Natural killer cell treated with Interleukin-12 subunit alpha and Interleukin-12 subunit beta and Interleukin-15 and Interleukin-18, amount 100 ng/mL, for 72 hours (primary cell): ENCODE measurements around the gene INPP5E. TPM values are rescaled to one million over a fixed set of nuclear protein-coding genes. Genes with fewer than 3 reads are reported as not detected.

Experiments used
- ATAC-seq, 2 donors: fragments of 150-1000 bp; cut with Tn5 transposase in 1 of 2; sonication (Bioruptor Pico), chemical (Tn5 transposase) in 1 of 2; 2 replicates each; pipeline ENCODE4 v1.10.0; 2021
- DNase-seq: peaks from one replicate; pipeline ENCODE4 v3.0.0; 2022; ENCODE audit warnings: low spot score
- H3K27ac Mint-ChIP-seq, 2 donors: 1 replicate in 1 of 2; 2 replicates in 1 of 2; pipeline ENCODE4 v1.8.0; 2022; ENCODE audit warnings: mixed read lengths in 2 of 2, mild to moderate bottlenecking in 1 of 2, moderate library complexity in 1 of 2
- H3K27me3 Mint-ChIP-seq, 2 donors: 1 replicate in 1 of 2; 2 replicates in 1 of 2; pipeline ENCODE4 v1.8.0; 2022; ENCODE audit warnings: mixed read lengths in 2 of 2
- H3K36me3 Mint-ChIP-seq: one replicate; pipeline ENCODE4 v1.8.0; 2022; ENCODE audit warnings: mixed read lengths
- H3K4me1 Mint-ChIP-seq, 2 donors: 1 replicate in 1 of 2; 2 replicates in 1 of 2; pipeline ENCODE4 v1.8.0; 2022; ENCODE audit warnings: low read depth in 2 of 2, mixed read lengths in 2 of 2, mild to moderate bottlenecking in 1 of 2
- H3K4me3 Mint-ChIP-seq: one replicate; pipeline ENCODE4 v1.8.0; 2022; ENCODE audit warnings: mixed read lengths
- H3K9me3 Mint-ChIP-seq: 2 replicates; pipeline ENCODE4 v1.8.0; 2022; ENCODE audit warnings: mixed read lengths
- total RNA-seq, 2 donors: library from RNA; stranded (reverse); gene quantifications; one replicate each; pipeline ENCODE4 v1.2.3, GENCODE V29; 2022

Gene INPP5E, protein sequence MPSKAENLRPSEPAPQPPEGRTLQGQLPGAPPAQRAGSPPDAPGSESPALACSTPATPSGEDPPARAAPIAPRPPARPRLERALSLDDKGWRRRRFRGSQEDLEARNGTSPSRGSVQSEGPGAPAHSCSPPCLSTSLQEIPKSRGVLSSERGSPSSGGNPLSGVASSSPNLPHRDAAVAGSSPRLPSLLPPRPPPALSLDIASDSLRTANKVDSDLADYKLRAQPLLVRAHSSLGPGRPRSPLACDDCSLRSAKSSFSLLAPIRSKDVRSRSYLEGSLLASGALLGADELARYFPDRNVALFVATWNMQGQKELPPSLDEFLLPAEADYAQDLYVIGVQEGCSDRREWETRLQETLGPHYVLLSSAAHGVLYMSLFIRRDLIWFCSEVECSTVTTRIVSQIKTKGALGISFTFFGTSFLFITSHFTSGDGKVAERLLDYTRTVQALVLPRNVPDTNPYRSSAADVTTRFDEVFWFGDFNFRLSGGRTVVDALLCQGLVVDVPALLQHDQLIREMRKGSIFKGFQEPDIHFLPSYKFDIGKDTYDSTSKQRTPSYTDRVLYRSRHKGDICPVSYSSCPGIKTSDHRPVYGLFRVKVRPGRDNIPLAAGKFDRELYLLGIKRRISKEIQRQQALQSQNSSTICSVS
- total RNA-seq, result 10 to 100 TPM; 10.4 to 18.1 TPM

DNA sequence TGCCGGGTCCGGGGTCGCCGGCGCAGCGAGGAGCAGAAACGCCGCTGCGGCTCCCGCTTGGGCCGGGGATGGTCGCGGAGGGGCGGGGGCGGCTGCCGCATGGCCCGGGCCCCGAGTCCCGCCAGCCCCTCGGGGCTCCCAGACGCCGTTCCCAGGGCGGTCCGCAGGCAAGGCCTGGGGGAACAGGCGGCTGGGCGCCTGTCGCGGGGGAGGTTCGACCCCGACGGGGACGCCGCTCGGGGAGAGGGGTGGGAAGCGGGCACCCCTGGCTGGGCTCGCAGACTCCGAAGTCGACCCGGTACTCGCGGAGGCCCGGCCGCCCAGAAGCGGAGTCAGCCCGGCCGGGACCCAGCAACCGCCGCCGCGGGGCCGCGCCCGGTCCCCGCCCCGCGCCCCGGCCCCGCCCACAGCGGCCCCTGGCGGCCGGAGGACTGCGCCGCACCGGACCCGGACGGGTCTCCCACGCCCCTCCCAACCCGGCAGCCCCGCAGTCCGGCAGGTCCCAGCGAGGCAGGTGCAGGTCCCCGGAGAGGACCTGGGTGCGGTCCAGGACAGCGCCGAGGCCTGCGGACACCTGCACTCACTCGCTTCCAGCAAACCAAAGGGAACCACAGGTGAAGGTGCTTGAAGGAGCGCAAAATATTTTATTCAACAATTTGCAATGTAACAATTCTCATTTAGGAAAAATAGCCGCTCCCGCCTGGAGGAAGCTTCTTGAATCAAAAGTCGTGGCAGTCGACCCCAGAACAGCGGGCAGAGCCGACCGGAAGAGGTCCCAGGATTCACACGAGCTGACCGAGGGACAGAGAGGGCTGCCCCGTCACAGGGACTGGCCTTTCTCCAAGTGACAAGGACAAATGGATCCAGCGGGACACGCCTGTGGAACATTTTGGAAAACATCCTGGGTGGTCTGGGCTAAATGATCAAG lies at the start of gene INPP5E:
Gene INPP5E (minus strand): TSS at position 365 of the 928 bp plus-strand sequence. CDS start 426 bp downstream, outside the sequence.
- H3K27ac Mint-ChIP-seq, result no peak within 1 kb of the TSS
- H3K36me3 Mint-ChIP-seq, result peaks cover 12% of the 10 kb centered on the region
- DNase-seq, result peak; percentile 83
- peak; percentile 91 to 94 for ATAC-seq
- no peaks in the 10 kb centered on the region for H3K9me3 Mint-ChIP-seq
- peaks cover 11 to 18% of the 10 kb centered on the region in 2 donors for H3K4me1 Mint-ChIP-seq
- peak within 1 kb of the TSS; percentile 79 for H3K4me3 Mint-ChIP-seq
- H3K27me3 Mint-ChIP-seq, result no peaks in the 10 kb centered on the region

DNA sequence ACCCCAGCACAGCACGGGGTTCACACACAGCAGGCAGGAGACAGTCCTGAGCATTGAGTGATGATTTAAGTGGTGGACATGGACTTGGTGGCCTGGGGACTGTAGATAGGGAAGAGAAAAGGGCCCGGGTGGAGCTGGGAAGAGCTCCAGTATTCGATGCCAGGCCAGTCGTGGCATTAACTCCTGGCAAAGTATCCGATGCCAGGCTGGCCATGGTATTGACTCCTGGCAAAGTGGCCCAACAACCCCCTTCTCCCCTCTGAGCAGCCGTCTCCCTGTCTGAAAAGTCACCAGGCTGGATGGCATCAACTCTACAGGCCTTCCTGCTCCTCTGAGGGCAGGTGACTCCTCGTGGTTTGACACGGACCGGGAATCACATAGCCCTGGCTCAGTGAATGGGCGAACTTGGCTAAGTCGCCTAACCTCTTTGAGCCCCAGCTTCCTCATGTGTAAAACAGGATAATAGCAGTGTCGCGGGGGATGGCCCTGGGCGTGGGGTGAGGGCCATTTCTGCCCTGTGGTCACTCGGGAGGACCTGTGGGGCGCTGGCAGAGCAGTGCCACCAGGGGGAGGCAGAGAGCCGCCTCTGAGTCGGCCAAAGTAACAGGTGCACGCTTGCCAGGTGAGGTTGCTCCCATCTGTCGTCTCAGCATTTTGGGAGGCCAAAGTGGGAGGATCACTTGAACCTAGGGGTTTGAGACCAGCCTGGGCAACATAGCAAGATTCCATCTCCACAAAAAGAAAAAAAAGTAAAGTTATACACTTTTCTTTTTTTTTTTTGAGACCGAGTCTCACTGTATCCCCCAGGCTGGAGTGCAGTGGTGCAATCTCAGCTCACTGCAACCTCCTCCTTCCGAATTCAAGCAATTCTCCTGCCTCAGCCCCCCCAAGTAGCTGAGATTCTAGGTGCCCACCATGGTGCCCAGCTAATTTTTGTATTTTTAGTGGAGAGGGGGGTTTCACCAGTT lies 48.9 kb upstream of the INPP5E start:
- DNase-seq, result peak; percentile 78
- H3K4me3 Mint-ChIP-seq, result no peak overlapping the region
- no peaks in the 10 kb centered on the region for H3K9me3 Mint-ChIP-seq
- H3K4me1 Mint-ChIP-seq, result peaks cover 5 to 9% of the 10 kb centered on the region in 2 donors
- H3K27me3 Mint-ChIP-seq, result no peaks in the 10 kb centered on the region
- ATAC-seq, result no peak
- H3K36me3 Mint-ChIP-seq, result no peaks in the 10 kb centered on the region
- H3K27ac Mint-ChIP-seq, result no peak overlapping the region

DNA sequence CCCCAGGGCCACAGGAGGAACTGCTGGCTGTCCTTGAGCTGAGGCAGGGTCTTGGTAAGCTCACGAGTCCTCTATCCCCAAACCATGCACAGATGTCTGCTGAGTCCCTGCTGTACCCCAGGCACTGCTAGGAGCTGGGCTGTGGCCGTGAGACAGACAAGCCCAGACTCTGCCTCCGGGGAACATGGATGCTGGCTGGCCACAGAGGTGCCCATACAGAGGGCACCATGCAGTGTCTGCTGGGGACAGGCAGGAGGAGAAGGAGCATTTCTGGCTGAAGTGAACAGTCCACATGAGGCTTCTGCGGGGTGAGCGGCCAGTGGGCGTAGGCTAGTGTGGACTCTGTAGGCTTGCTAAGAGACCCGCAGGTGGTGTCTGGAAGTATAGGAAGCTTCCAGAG lies 48.0 kb upstream of the INPP5E start:
- DNase-seq (no peak), ATAC-seq (no peak)
- Mint-ChIP-seq H3K9me3 (no peaks in the 10 kb centered on the region), H3K4me3 (no peak overlapping the region), H3K27me3 (no peaks in the 10 kb centered on the region), H3K36me3 (no peaks in the 10 kb centered on the region), H3K4me1 (peaks cover 5 to 9% of the 10 kb centered on the region in 2 donors), H3K27ac (no peak overlapping the region)

DNA sequence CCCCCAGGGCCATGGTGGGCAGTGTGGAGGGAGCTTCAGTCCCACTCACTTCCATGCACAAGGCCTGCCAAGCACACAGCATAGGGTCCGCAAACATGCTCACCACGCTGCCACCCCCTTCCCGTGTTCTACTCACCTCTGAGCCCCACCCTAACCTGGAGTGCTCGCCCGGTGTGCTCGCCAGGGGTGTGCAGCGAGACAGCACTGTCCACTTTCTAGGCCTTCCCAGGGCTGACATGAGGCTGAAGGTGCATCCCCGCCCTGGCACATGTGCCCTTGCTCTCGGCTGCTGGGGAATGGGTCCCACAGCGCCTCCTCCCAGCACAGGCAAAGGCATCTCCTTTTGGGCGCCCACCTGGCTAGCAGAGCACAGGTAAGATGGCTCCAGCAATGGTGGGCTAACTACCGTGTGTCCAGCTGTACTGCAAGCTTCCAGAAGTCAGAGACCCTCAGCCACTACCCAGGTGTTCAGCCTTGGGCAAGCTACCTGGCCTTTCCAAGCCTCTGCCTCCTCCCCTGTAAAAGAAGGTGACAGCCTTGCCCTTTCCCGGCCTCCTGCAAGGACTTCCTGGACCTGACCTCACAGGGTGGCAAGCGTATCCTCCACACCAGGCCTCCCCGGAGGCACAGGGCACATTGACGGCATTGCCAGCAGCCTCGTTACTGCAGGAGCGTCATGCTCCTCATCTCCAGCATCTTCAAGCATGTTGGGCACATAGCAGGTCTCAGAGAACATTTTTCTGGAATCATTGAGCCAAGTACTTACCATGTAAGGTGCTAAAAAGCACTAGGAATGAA lies 47.4 kb upstream of the INPP5E start:
- Mint-ChIP-seq H3K4me3 (no peak overlapping the region), H3K36me3 (peaks cover 6% of the 10 kb centered on the region), H3K4me1 (peaks cover 9 to 13% of the 10 kb centered on the region in 2 donors)

DNA sequence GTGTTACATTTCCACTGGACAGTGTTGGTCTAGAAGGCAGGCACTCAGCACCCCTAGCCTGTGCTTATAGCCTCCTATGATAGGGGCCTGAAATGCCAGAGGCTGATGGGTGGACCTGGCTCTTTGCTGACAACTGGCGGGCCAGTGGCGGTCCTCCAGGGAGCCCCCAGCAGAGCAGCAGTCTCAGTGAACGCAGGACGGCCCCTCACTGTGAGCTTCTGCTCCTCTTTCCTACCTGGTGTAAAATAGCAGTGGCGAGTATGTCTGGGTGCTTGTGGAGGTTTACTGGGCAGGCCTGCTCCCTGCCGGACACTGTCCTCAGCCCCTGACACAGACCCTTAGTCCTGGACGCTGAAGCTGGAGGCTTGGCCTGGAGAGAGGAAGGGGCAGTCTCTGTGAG lies 46.5 kb upstream of the INPP5E start:
- no peak for ATAC-seq
- H3K36me3 Mint-ChIP-seq, result peaks cover 9% of the 10 kb centered on the region
- H3K27me3 Mint-ChIP-seq, result no peaks in the 10 kb centered on the region
- no peaks in the 10 kb centered on the region for H3K9me3 Mint-ChIP-seq
- H3K27ac Mint-ChIP-seq, result no peak overlapping the region
- no peak for DNase-seq
- no peak overlapping the region for H3K4me3 Mint-ChIP-seq
- H3K4me1 Mint-ChIP-seq, result peaks cover 17 to 20% of the 10 kb centered on the region in 2 donors

More for the DNA sequence above, 47.4 kb upstream of the INPP5E start:
- Mint-ChIP-seq H3K27me3 (no peaks in the 10 kb centered on the region), H3K27ac (no peak overlapping the region), H3K9me3 (no peaks in the 10 kb centered on the region)
- no peak for DNase-seq
- no peak for ATAC-seq

DNA sequence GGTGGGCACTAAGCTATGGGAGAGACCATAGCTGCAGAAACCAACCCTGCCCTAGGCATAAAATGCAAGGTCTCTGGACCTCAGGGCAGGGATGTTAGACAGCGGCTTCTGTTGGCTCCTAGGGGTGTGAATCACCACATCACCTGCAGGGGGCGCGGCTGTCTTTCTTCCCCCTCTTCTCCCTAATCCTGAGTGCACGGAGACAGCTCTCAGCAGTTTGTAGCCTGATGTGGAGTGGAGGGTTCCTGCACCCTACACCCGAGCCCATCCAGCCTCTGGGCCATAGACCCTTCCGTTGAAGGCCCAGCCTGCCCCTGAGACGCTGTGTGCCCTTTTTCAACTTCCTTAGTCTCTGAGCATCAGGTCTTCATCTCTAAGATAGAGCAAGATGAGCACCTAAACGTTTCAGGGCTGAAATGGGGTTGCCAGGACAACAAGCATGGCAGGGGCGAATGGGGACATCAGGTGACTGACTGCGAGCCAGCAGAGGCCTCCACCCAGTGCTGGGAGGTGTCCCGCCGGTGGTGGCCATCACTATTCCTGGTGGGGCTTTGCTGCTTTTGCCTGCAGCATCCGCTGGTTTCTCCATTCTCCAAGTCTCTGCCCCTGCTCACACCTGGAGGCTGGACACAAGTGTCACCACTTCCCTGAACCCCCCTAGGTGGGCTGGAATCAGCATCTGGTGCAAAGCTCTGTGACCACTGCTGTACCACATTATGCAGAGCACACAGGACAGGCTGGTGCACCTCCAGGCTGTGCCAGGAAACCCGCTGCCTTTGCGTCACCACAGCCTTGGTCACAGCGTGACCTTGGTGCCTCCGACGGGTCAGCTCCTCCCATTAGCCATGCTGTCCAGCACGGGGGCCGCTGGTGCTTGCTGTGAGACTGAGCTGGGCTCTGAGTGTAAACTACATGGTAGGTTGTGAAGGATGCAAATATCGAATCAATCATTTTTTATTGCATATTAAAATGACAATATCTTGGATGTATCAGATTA lies 45.7 kb upstream of the INPP5E start:
- Mint-ChIP-seq H3K9me3 (no peaks in the 10 kb centered on the region), H3K27ac (peak overlapping the region in 1 of 2 donors; percentile 57), H3K4me1 (peaks cover 17 to 20% of the 10 kb centered on the region in 2 donors), H3K27me3 (no peaks in the 10 kb centered on the region), H3K4me3 (peak overlapping the region; percentile 56), H3K36me3 (peaks cover 9% of the 10 kb centered on the region)
- peak; percentile 84 for DNase-seq
- ATAC-seq, result no peak

DNA sequence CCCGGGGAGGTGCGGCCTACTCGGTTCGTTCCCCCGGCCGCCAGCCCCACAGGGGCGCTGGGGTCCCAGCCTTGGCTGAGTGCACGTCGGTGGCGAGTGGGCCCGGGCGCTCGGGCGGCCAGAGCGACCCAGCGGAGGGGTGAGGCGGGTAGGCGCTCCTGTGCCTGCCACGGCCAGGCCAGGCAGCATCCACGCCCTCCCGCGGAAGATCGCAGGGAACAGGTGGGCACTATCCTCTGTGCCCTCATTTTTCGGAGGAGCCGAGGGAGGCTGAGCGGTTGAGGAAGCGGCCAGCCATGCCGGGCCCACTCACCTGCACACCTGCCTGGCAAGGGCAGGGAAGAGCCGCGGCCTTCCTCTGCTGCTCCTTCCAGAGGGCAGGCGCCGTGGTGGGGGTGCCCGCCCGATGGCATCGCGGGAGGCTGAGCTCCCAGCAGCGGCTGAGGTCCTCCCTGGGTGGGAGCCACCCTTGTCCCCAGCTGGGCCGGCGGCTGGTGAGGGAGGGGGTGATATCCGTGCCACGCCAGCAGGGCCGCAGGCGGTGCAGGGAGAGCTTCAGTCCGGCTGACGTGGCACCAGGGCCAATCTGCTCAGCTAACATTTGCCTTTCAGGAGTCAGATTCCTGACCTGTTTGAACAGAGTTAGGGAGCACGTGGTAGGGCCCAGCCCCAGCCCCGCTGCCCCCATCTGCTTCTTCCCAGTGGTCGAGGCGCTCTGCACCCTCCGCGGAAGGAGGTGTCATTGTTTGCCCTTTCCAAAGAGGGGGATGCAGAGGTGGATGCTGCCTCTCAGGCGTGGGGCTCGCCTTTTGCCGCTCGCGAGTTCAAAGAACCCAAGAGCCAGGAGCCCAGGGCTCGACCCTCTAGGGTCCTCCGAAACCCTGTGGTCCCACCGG lies 44.8 kb upstream of the INPP5E start:
- peak overlapping the region in 1 of 2 donors; percentile 57 for H3K27ac Mint-ChIP-seq
- H3K4me3 Mint-ChIP-seq, result peak overlapping the region; percentile 56
- DNase-seq (no peak), ATAC-seq (no peak)
- peaks cover 20 to 26% of the 10 kb centered on the region in 2 donors for H3K4me1 Mint-ChIP-seq
- no peaks in the 10 kb centered on the region for H3K27me3 Mint-ChIP-seq
- H3K36me3 Mint-ChIP-seq, result peaks cover 9% of the 10 kb centered on the region
- no peaks in the 10 kb centered on the region for H3K9me3 Mint-ChIP-seq

DNA sequence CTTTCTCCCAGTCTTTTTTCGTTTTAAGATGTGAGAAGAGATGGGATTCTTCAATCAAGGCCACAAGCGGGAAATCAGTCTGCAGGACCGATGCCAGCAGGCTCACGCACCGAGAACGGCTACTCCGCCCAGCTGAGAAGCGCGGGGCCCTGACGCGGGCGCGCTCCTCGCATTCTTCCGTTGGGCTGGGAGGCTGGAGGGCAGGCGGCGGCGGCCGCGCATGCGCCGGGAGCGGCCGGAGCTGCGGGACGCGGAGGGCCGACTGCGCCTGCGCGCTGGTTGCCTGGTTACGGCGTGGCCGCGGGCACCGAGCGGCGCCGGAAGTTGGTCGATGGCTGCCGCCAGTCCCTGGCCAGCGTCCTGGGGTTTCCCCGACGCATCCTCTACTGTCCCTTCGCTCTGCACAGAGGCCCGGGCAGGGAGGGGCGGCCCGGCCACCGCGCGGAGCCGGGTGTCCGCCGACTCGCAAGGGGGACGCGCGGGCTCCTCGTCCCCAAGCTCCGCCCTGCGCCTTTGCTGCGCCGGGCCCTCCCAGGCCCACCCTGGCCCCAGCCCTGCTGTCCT lies 44.0 kb upstream of the INPP5E start:
- H3K27ac Mint-ChIP-seq, result peak overlapping the region; percentile 95 to 96
- DNase-seq (peak; percentile 98), ATAC-seq (peak; percentile 78 to 85)
- H3K4me3 Mint-ChIP-seq, result peak overlapping the region; percentile 96
- no peaks in the 10 kb centered on the region for H3K27me3 Mint-ChIP-seq
- no peaks in the 10 kb centered on the region for H3K9me3 Mint-ChIP-seq
- peaks cover 22 to 26% of the 10 kb centered on the region in 2 donors for H3K4me1 Mint-ChIP-seq
- peaks cover 9% of the 10 kb centered on the region for H3K36me3 Mint-ChIP-seq

DNA sequence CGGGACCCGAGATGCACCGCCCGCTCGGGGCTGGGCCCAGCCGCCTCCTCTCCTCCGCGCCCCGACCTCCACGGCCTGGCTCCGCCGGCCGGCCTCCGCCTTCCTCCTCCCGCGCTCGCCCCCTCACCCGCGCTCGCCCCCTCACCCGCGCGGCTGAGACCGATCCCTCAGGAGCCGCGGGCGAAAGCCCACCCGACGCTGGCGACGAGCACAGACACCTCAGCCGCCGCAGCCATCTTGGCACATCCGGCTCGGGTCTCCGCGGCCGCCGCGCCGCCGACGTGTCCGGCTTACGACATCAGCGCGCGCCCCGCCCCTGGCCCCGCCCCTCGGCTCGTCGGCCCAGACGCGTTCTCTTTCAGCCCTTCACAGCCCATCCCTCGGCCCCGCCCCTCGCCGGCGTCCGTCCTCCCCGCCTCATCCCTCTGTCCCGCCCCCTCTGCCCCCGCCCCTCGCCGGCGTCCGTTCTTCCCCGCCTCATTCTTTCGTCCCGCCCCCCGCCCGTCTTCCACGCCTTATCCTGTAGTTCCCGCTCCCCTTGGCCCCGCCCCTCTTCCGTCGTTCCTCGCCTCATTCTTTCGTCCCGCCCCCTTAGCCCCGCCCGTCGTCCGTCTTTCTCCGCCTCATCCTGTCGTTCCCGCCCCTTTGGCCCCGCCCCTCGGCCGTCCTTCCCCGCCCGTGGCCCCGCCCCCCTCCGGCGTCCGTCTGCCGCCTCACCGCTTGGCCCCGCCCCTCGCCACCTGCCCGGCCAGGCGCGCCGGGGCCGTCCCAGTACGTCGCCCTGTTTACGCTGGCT lies 43.3 kb upstream of the INPP5E start, which contains the start of gene SEC16A:
Gene SEC16A (minus strand): TSS at position 248 of the 796 bp plus-strand sequence. CDS start 5,425 bp downstream, outside the sequence.
- DNase-seq (peak; percentile 100), ATAC-seq (peak; percentile 84 to 87)
- Mint-ChIP-seq H3K9me3 (no peaks in the 10 kb centered on the region), H3K27ac (peak within 1 kb of the TSS; percentile 95 to 96), H3K36me3 (peaks cover 9% of the 10 kb centered on the region), H3K4me1 (peaks cover 19 to 26% of the 10 kb centered on the region in 2 donors), H3K27me3 (no peaks in the 10 kb centered on the region), H3K4me3 (peak within 1 kb of the TSS; percentile 96)
